AG20443 (cell line): Measurements from ENCODE around the gene HSD3B1.

ENCODE experiments used
- DNase-seq: peaks from one replicate; pipeline ENCODE4 v3.0.0; 2012; ENCODE audit warnings: low spot score, mixed read lengths

Gene HSD3B1

DNA sequence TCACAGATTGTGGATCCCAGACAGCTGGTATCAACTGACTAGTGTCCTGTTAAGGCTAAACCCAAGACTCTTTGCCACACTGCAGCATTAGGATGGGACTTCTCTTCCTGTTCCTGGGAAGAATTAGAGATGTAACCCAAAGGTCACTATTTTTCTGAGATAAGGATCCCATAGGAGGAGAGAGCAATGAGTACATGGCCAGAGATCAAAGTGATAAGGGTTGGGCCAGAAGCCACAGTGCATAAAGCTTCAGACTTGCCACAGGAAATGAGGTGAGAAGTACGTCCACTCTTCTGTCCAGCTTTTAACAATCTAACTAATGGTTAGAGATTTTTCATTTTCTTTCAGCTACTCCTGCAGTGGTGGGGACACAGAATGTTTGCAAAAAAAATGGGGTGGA lies at the start of gene HSD3B1:
Gene HSD3B1, plus strand, starts transcription at position 270 of the 400 bp plus-strand sequence. CDS start 267 bp downstream, outside the sequence.
- DNase-seq, result no peak

DNA sequence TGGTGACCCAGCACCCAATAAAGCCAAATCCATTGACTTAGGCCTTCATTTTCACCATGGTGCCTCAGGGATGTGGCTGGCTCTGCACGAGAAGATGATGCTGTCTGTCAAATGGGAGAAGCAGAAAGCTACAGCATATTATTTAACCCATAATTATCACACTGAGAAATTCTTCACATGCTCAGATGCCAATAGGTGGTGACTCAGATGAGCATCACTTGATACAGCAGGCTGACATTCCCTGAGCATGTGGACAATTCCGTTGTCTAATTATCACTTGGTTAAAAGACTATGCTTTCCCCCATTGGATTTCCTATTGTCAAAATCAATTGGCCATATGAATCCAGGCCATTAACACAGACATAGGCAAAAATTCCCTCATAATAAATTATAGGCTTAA lies 44.0 kb upstream of the HSD3B1 start:
- DNase-seq, result no peak

DNA sequence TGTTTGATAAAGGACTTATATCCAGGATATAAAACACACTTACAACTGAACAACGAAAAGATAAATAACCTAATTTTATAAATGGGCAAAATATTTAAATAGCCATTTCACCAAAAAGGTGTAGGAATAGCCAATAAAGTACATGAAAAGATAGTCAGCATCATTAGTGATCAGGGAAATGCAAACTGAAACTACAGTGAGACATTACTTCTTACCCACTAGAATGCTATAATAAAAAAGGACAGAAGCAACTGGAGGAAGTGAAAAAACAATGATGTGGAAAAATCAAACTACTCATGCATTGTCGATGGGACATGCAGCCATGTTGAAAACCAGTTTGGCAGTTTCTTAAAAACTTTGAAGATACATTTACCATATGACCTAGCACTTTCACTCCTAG lies 43.4 kb upstream of the HSD3B1 start:
- DNase-seq, result no peak

DNA sequence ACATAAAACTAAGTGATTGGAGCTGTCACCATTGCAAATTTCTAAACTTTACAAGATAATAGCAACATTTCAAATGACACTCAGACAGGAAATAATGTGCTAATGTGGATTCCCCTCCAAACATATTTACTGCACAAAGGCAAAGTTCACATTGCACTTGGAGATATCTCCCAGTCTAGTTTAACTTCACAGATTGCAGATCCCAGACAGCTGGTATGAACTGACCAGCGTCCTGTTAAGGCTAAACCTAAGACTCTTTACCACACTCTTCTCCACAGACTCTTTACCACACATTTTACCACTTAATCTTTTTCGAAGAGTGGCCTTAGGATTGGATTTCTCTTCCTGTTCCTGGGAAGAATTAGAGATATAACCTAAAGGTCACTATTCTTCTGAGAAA lies 40.6 kb upstream of the HSD3B1 start:
- DNase-seq, result no peak

DNA sequence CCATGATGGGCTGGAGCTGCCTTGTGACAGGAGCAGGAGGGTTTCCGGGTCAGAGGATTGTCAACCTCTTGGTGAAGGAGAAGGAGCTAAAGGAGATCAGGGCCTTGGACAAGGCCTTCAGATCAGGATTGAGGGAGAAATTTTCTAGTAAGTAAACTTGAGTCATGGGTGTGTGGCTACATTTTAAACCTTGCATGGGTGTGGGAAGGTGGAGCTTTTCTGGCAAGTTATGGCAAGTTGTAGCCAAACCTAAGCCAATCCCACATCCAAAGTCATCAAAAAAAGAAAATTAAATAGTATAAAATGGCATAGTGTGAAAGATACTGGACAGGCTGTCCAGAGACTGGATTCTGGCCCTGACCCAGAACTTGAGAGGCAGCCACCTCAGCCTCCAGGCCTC lies 39.8 kb upstream of the HSD3B1 start:
- no peak for DNase-seq

DNA sequence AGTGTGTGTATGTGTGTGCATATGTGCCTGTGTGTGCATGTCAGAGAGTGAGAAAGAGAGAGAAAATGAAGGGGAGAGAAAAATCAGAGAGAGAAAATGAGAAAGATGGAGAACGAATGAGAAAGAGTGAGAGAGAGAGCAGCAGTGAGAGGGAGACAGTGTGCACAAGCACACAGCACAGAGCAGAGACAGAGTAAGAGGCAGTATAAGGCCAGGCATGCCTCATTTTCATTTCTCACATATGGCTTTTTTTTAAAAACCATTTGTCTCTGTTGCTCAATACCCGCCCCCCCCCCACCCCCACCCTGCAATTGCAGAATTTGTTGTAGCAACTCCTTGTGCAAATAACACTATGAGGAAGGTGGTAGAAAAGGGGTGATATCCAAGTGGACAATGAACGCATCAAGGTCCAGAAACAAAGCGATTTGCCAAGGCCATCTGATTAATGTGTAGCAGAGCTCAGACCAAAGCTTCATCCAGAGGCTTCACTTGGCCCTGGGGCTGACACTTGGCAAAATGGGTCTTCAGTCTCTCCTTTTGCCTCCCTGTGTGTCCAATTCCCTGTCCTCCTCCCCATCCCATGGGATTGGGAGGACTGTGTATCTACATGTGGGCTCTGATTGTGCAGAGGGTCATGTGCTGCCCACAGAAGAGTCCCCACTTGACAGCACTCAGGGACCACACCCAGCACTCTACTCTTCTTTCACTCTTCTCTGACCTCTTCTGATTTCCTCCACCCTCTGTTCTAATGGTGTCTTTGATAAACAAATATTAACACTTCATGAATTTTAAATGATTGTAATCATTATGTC lies 38.9 kb upstream of the HSD3B1 start:
- DNase-seq, result no peak

DNA sequence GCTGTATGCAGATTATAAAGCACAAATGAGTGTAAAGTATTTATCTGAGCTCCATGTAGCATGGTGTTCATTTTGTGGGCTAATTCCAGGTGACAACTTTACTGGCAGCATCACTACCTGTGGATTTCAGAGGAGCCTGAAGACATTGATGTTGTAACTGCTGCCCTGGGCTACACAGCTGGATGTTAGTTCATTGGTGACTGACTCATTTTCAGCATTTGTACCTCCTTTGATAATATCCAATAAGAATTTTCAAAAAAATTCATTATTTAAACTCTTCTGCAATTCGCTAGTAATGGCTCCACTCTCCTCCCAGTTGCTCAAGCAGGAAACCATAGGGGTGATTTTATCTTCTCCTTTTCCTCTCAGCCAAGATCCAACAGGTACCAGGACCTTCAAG lies 37.3 kb upstream of the HSD3B1 start:
- no peak for DNase-seq

DNA sequence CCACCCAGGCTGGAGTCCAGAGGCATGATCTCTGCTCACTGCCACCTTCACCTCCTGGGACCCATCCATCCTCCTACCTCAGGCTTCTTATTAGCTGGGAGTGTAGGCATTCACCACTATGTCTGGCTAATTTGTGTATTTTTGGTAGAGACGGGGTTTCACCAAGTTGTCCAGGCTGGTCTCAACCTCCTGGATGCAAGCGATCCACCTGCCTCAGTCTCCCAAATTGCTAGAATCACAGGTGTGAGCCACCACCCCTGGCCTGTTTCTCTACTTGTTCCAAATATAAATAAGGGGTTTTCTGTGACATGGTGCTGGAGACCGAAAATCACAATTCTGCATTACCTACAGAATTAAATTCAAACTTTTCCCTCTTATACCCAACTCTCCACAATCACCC lies 36.6 kb upstream of the HSD3B1 start:
- DNase-seq, result no peak

DNA sequence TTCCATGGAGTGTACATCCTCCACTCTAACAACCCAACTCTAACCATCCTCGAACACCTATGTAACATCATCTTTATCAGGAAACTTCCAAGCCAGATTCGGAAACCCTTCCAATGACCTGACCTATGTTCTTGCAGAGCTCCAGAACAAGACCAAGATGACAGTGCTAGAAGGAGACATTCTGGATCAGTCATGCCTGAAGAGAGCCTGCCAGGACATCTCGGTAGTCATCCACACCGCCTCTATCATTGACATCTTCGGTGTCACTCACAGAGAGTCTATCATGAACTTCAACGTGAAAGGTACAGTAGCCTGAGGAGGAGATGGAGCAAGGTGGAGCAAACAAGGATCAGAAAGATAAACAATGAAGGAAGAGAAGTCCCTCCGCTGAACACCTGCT lies 36.1 kb upstream of the HSD3B1 start:
- DNase-seq, result no peak

DNA sequence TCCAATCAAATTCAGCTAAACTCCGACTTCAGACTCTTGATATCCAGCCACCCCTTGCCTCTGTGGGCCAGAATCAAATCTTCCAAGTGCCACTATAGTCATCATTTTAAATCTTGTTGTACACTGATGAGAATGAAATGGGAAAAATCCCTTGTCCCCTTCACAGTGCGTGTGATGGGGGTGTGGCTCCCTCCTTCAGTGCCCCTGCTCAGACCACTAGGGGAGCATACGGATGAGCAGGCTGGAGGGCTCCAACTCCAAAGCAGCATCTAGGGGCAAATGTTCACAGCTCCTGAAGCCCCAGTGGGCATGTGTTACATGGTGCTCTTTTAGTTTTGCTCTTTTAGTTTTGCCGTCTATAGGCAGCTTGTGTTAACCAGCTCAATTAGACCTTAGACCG lies 35.4 kb upstream of the HSD3B1 start:
- DNase-seq, result no peak

DNA sequence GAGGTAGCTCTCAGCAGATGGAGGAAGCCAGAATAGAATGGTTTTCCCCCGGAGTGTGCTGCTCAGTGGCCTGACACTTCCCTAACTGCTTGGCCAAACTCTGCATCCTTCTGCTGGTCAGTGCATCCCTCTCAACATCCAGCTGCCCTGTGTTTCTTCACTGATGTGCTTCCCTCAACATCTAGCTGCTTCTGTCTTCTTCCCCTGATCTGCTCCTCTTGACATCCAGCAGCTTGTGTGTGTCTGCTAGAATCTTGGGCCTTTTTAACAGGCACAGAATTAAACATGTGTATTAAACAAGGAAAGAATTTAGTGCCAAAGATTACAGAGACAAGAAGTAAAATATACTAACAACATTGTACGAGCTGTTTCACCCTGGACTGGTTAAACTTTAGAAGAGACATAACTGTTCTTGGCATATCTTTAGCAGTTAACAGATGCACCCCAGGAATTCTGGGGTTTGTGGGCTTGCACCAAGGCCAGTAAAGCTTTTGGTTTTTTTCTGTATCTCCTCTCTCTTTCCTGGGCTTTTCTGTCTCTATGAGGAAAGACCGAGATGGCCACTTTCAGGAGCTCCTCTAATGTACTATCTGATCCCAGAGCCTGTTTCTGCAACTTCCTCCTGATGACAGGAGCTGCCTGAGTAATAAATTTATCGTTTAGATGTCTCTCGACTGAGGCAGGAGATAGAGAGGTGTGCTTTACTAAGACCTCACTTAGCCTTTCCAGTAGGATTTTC lies 34.8 kb upstream of the HSD3B1 start:
- no peak for DNase-seq

DNA sequence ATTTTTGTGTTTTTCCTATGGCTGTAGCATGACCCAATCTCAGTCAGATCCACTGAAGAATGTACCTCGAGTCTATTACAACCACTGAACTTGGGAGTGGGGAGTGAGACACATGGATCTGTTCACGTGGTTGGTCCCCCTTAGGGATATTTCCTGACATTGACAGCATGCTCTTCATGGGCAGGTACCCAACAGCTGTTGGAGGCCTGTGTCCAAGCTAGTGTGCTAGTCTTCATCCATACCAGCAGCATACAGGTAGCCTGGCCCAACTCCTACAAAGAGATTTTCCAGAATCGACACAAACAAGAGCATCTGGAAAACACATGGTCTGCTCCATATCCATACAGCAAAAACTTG lies 34.2 kb upstream of the HSD3B1 start:
- DNase-seq, result no peak

DNA sequence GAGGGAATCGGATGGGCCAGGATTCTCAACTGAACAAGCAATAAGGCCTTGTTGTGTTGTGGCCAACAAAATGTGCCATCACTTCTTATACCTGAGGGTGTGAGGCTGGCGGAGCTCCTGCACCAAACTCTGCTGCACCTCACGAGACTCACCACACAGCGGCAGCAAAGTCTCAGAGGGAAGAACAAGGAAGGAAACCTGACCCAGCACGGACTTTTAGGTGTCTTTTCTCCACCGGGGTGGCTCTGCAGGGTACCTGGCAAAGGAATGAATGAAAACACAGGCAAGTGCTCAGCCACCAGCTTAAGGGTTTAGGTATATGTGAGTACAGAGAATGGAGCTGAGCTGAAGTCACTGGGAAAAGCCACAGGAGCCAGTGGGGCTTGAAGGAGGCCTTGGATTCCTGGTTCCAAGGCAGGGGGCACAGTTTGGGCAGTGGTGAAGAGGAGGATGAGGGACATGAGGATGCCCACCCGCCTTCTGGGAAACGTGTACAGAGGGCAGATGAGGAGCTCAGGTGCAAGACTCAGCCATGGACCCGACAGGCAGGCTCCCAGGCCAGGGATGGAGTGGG lies 31.1 kb upstream of the HSD3B1 start:
- DNase-seq, result peak; percentile 58

DNA sequence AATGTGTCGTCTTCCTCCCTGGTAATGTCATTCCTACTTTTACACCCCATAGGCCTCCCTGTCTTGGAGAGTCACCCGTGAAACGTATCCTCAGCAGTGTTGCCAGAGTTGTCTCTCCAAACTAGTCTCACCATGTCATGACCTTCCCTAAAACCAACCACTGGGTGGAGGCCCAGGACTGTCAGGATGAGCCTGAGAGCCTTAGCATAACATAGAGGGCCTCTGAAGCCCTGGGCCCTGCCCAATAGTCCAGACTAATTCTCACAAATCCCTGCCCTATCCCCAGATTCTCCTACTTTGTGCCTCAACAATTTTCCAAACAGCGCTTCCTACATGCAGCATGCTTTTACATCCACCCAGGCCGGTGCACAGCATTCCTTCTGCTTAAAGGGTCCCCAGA lies 29.3 kb upstream of the HSD3B1 start:
- no peak for DNase-seq

DNA sequence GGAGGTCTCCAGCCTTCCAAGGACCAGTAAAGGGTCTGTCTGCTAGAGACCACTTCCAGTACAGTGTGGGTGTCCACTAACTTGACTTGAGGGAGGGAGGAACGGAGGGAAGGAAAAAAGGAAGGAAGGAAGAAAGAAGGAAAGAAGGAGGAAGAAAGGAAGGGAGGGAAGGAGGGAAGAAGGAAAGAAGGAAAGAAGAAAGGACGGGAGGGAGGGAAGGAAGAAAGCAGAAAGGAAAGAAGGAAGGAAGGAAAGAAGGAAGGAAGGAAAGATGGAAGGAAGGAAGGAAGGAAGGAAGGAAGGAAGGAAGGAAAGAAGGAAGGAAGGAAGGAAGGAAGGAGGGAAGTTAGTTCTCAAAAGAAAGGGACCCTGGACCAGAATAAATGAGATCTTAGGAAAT lies 26.8 kb upstream of the HSD3B1 start:
- no peak for DNase-seq

DNA sequence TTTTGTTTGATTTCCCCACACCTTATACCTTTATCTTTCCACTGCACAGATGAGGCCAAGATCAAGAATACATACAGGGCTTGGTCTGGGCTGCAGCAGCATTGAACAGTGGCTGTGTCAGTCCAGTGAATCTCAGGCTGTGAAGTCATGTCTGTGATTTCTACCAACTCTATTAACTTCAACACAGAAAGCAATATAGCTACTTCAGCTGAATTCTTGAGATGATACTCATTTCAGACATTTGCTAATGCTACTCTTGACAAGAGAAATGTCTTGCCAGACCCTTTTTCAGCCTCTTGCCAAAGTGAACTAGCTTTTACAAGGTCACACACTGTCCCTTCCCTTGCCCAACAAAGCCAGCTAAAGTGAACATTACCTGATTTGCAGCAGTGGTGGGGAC lies 25.1 kb upstream of the HSD3B1 start:
- DNase-seq, result no peak

DNA sequence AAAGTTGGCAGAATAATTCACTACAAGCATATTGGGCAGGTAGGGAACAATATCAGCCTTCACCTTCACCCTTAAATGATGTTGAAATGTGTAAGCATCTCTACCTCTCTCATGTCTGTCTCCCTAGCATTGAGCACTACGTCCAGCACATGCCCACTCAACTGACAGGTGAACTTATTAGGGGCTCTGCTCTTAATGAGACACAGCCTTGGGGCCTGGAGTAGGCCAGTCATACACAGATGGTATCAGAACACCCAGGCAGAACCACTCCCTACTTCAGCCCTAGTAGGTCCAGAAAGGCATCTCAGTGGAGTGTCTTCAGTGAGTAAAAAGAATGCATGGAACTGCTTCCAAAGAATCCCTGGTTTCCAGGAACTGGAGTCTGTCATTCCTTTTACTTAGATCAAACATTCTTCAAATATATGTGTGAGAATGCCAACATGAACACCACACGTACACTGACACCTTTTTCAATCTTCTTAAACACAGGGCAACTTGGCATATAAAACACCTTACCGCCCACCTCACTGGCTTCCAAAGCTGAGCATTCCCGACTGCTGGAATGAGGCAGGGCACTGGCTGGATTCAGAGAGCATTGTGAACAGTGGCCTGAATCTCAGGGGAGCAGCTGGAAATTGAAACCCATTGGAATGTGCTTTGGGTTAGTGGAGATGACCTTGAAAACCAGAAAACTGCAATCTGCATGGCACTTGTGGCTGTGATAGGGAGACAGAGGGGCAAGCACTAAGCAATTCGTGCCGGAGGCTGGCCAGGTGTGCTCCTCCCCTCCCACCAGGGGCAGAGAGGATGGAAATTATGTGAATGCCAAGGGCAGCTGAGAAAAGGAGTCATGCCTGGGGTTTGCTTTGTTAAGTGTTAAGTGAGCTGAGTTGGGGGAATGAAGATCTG lies 24.2 kb upstream of the HSD3B1 start:
- DNase-seq, result no peak

DNA sequence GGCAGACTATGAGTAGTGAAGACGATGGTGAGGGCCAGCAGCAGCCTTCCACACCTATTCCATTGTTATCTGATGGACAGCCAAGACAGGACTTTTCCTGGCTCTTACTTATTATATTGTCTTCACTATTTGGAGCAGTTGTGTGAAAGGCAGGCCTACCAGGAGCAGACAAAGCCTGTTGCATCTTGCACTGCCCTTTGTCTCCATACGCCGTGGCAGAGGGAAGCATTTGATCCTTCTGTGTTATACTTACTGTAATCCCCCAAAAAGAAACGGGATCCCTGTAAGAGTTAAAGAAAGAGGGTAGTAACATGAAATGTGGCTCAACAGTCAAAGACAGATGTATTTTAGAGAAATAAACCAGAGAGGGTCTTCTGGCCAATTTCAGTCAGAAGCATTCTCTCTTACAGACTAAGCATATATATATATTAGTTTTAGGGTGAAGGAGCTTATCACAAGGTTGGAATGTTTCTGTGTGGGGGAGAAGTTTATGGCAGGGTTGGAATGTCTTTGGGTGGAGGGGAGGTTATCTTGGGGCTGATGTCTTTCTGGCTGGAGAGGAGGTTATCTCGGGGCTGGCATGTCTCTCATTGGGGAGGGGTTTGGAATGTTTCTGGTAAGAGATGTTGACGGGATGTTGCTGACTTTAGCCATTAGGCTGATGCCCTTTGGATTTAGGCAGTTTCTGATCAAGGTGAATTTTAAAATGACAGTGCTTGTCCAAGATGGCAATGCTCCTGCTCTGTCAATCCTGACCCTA lies 23.4 kb upstream of the HSD3B1 start:
- DNase-seq, result no peak

DNA sequence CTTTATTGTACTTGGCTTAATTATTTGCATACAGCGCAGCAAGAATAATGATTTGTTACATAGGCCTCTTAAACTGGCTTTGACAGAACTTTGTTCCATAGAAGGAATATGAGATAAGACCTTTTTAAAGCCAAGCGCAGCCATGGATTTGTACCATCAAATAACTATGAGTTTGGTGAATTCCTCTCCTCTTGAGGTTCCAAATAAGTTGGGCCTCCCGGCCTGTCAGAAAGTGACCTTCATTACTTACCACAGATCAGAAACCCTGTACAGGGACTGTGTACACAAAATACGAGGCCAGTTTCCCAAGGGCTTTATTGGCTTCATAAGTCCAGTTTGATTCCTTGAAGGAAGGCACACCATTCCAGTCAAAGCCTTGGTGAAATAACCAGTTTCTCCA lies 21.8 kb upstream of the HSD3B1 start:
- no peak for DNase-seq

DNA sequence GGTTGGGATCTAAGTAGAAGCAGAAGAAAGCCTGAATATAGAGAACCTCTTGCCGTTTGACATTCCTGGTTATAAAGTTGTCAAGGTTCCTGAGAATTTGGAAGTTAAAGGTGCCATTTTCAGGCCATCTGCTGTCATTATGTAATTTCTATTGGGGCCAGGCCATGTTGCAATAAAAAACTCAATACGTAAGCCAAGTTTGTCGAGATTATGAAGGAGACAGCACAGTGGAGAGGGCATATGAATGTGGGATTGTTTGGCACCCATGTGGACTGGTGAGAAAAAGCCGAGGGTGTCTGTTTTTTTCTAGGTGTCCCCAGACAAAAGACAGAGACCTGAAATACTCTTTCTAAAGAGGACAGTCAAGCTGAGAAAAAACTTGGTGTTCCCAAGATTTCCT lies 18.8 kb upstream of the HSD3B1 start:
- no peak for DNase-seq

DNA sequence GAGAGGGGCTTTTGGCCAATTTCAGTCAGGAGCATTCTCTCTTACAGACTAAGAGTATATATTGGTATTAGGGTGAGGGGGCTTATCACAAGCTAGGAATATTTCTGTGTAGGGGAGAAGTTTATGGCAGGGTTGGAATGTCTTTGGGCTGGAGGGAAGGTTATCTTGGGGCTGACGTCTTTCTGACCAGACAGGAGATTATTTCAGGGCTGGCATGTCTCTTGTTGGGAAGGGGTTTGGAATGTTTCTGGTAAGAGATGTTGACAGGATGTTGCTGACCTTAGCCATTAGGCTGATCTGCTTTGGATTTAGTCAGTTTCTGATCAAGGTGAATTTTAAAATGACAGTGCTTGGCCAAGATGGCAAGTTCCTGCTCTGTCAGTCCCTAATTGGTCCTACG lies 17.8 kb upstream of the HSD3B1 start:
- DNase-seq, result no peak

DNA sequence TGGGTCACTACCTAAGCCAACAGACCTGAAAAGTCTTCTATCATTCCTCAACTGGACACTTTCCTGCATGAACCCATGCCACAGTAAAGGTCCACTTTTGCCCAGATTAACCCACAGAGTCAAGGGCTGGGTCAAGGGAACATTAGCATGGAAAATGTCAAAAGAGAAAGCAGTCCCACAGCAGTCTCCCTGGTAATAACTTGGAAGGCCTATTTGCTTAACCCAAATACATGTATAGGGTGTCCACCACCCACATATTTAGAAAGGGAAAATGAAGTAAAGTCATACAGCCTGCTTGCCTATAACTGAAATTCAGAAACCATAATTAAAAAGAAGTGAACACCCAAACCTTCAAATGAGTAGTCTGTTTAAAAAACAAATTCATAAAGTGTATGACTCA lies 16.1 kb upstream of the HSD3B1 start:
- DNase-seq, result no peak
